Right lobe of liver (tissue), 4 donors: ENCODE measurements around the gene MED25.

Experiments used
- POLR2A ChIP-seq: fragments of 450-650 bp; IDR thresholded peaks from one replicate; pipeline ENCODE4 v1.6.1; 2017; ENCODE audit warnings: antibody characterized with exemption, mild to moderate bottlenecking
- TF ChIP-seq, protein P1 (sequence below), 4 donors: fragments of 200-600 bp in 3 of 4; fragments of 450-650 bp in 1 of 4; IDR thresholded peaks; one replicate each; pipeline versions ENCODE4 v1.5.1 to v1.8.0; 2016 to 2022; ENCODE audit warnings: antibody characterized with exemption in 4 of 4, mild to moderate bottlenecking in 2 of 4
- donor health status: DM: no; HTN: no; CAD: no.
- donor health status: DM: no; HTN: no; CAD: no.
- donor health status: DM: no; HTN: yes; CAD: no.

DNA sequence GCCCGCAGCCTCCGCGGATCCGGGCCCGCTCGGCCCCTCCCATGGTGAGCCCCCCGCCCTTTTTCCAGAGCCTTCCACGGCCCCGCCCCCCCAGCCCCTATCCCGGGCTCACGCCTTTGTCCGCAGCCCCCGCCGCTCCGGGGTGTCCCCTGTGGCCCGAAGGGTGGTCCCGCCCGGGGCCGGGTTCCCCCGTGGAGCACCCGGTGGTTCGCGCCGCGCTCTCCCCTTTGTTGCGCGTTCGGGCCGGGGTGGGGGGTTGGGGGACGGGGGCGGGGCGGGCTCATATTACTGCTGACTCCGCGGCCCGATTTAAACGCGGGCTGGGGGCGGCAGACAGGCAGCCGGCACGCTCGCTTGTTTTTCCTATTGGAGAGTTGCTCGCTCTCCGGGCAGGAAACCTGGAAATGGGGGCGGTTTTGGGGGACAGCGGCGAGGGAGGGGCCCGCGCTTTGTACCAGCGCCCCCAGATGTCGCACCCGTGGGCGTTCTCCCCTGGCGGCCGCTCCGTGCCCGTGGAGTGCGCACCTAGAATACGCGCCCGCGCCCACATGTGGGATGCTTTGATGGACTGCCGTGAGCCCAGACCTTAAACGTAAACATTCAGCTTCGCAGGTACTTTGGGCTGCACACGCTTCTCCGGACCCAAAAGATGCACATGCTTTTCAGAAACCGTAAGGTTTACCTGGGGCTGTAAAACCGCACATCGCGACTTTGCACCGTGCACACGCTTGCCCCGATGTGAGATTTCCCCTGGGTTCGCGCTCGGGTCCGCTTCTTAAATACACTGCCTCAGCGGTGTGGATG lies 33.6 kb downstream of the MED25 start:
- TF ChIP-seq, protein P1, sequence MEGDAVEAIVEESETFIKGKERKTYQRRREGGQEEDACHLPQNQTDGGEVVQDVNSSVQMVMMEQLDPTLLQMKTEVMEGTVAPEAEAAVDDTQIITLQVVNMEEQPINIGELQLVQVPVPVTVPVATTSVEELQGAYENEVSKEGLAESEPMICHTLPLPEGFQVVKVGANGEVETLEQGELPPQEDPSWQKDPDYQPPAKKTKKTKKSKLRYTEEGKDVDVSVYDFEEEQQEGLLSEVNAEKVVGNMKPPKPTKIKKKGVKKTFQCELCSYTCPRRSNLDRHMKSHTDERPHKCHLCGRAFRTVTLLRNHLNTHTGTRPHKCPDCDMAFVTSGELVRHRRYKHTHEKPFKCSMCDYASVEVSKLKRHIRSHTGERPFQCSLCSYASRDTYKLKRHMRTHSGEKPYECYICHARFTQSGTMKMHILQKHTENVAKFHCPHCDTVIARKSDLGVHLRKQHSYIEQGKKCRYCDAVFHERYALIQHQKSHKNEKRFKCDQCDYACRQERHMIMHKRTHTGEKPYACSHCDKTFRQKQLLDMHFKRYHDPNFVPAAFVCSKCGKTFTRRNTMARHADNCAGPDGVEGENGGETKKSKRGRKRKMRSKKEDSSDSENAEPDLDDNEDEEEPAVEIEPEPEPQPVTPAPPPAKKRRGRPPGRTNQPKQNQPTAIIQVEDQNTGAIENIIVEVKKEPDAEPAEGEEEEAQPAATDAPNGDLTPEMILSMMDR (IDR thresholded peaks at IDR 0.05): no peak
- TF ChIP-seq POLR2A: no peak
